ENCODE data around the gene ARHGAP18.

GRCh38 chr6:129647044-129647443 lies 62.9 kb downstream of the ARHGAP18 start:
- no peak for TF ChIP-seq POLR2A (IDR thresholded peaks at IDR 0.05; ENCODE audit: low read length)
- no peak for TF ChIP-seq GATA1 (IDR thresholded peaks at IDR 0.05; ENCODE audit: low read depth, low read length)
